Esophagus muscularis mucosa (tissue), 4 donors: ENCODE data around the gene OGFR. TPM values are rescaled to one million over a fixed set of nuclear protein-coding genes. Genes with fewer than 3 reads are reported as not detected.

ENCODE experiments used
- DNase-seq: peaks from one replicate; pipeline ENCODE4 v3.0.0-alpha.2; 2017; ENCODE audit errors: extremely low spot score
- H3K27ac ChIP-seq, 4 donors: fragments of 200-600 bp; sonication (generic); replicated peaks in 1 of 4; 1 replicate in 3 of 4; 2 replicates in 1 of 4; pipeline ENCODE4 v1.5.1; 2016 to 2019; ENCODE audit warnings: mild to moderate bottlenecking in 1 of 4
- H3K27me3 ChIP-seq, 4 donors: fragments of 200-600 bp; sonication (generic); one replicate each; pipeline versions ENCODE4 v1.5.1 to v1.6.0; 2016 to 2019
- H3K36me3 ChIP-seq, 4 donors: fragments of 200-600 bp; sonication (generic); one replicate each; pipeline ENCODE4 v1.5.1; 2016 to 2019
- H3K4me1 ChIP-seq, 4 donors: fragments of 200-600 bp; sonication (generic); one replicate each; pipeline ENCODE4 v1.5.1; 2016 to 2019
- H3K4me3 ChIP-seq, 4 donors: fragments of 200-600 bp; sonication (generic); 1 replicate in 2 of 4; 2 replicates in 2 of 4; pipeline ENCODE4 v1.5.1; 2016 to 2019; ENCODE audit warnings: mild to moderate bottlenecking in 4 of 4, moderate library complexity in 1 of 4
- H3K9me3 ChIP-seq, 4 donors: fragments of 200-600 bp; sonication (generic); 1 replicate in 3 of 4; 2 replicates in 1 of 4; pipeline ENCODE4 v1.5.1; 2016 to 2019
- EP300 ChIP-seq: sonication (generic); formaldehyde crosslinking; IDR thresholded peaks from one replicate; pipeline ENCODE4 v1.6.1; 2017; ENCODE audit warnings: antibody characterized with exemption
- POLR2A ChIP-seq: fragments of 450-650 bp; IDR thresholded peaks from one replicate; pipeline ENCODE4 v1.6.1; 2017; ENCODE audit warnings: antibody characterized with exemption, moderate library complexity, mild to moderate bottlenecking, low read depth
- POLR2AphosphoS5 ChIP-seq, 2 donors: sonication (generic); formaldehyde crosslinking; IDR thresholded peaks; one replicate each; pipeline ENCODE4 v1.6.1; 2017; ENCODE audit warnings: antibody characterized with exemption in 2 of 2
- WGBS: methylation state at CpG from one replicate; pipeline ENCODE4 v1.1.5; 2018; 5-methylcytosine and 5-hydroxymethylcytosine counted together
- intact Hi-C: fragments of 100-400 bp; cut with DNase I; formaldehyde crosslinking; loops from one replicate; pipeline ENCODE4 v1.15.1; 2023
- total RNA-seq, 4 donors: library from RNA; depleted of rRNA; stranded (reverse); fragments of >200 nt; gene quantifications; one replicate each; pipeline versions ENCODE4 v1.1.0 to v1.2.1, GENCODE V29; 2016
- TF ChIP-seq, protein P1 (sequence below), 3 experiments: fragments of 200-600 bp in 2 of 3; fragments of 450-650 bp in 1 of 3; sonication (generic) in 2 of 3; IDR thresholded peaks; one replicate each; pipeline ENCODE4 v1.5.1; 2017 to 2019; ENCODE audit warnings: antibody characterized with exemption in 3 of 3, mild to moderate bottlenecking in 2 of 3, moderate library complexity in 1 of 3

Gene OGFR
- 10 to 100 TPM; 46.1 to 84.5 (median 62.7) TPM for total RNA-seq

- TF ChIP-seq EP300 (no peak), POLR2A (peak; percentile 21), POLR2AphosphoS5 (IDR thresholded peaks at IDR 0.05) (peak; percentile 80 to 91)
- no CpG with 5 or more reads among the region's 77 CpGs for WGBS
- intact Hi-C loops, result no loop called here
These were observed at the start of gene OGFR for GRCh38 chr20:62804627-62805154. OGFR (plus strand) TSS chr20:62804835; CDS start chr20:62804860, 25 bp downstream.

GRCh38 chr20:62754991-62755356 lies 49.7 kb upstream of the OGFR start:
- intact Hi-C loops, result no loop called here
- TF ChIP-seq POLR2AphosphoS5 (IDR thresholded peaks at IDR 0.05) (no peak), EP300 (no peak), POLR2A (no peak)
- TF ChIP-seq, protein P1, sequence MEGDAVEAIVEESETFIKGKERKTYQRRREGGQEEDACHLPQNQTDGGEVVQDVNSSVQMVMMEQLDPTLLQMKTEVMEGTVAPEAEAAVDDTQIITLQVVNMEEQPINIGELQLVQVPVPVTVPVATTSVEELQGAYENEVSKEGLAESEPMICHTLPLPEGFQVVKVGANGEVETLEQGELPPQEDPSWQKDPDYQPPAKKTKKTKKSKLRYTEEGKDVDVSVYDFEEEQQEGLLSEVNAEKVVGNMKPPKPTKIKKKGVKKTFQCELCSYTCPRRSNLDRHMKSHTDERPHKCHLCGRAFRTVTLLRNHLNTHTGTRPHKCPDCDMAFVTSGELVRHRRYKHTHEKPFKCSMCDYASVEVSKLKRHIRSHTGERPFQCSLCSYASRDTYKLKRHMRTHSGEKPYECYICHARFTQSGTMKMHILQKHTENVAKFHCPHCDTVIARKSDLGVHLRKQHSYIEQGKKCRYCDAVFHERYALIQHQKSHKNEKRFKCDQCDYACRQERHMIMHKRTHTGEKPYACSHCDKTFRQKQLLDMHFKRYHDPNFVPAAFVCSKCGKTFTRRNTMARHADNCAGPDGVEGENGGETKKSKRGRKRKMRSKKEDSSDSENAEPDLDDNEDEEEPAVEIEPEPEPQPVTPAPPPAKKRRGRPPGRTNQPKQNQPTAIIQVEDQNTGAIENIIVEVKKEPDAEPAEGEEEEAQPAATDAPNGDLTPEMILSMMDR (IDR thresholded peaks at IDR 0.05), result no peak
- Histone ChIP-seq H3K4me3 (no peak overlapping the region), H3K27me3 (peaks cover 0 to 22% (median 0%) of the 10 kb centered on the region in 4 donors), H3K4me1 (peaks cover 0 to 19% (median 14%) of the 10 kb centered on the region in 4 donors), H3K9me3 (peaks cover 0 to 5% (median 0%) of the 10 kb centered on the region in 4 donors), H3K27ac (no peak overlapping the region), H3K36me3 (no peaks in the 10 kb centered on the region)
- WGBS, result 97% methylated on average over 1 of the region's 1 CpG
- no peak for DNase-seq

More at GRCh38 chr20:62804627-62805154, at the start of gene OGFR:
- Histone ChIP-seq H3K9me3 (no peaks in the 10 kb centered on the region), H3K27me3 (no peaks in the 10 kb centered on the region), H3K4me3 (peak within 1 kb of the TSS; percentile 86 to 100 (median 96)), H3K4me1 (peaks cover 37 to 49% (median 39%) of the 10 kb centered on the region in 4 donors), H3K36me3 (peaks cover 34 to 50% (median 43%) of the 10 kb centered on the region in 4 donors), H3K27ac (peak within 1 kb of the TSS; percentile 88 to 93 (median 92))
- no peak for DNase-seq

DNA sequence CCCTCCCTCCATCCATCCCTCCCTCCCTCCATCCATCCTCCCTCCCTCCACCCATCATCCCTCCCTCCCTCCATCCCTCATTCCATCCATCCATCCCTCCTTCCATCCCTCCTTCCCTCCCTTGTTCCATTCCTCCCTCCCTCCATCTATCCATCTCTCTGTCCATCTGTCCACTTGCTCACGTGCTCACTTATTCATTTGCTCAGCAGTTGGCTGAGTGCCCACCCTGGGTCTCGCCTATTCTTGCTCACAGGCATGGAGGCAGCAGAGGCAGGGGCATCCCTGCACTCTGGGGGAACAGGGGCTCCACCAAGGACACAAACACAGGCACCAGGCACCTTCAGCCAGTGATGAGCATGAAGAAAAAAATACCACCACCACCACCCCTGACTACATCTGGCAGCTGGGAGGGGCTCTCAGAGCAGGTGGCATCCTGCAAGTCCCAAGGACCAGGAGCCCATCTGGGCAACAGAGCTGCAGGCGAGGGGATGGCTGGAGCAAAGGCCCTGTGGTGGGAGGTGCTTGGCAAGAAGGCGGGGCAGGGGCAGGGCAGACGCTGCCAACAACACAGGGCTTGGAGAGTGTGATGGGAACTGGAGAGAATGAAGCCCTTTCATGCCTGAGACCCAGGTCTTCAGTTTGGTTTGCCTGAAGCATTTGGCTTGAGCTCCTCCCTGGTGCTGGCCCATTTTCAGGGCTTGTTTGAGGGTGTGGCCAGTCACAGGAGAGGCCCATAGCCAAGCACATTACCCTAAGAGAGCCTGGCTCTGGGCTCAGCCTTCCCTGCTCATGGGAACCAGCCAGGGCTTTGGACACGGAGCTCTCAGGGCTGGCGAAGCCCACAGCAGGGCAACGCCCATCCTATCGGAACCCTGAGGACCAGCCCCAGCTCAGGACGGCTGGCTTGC lies 48.6 kb upstream of the OGFR start:
- intact Hi-C loops, result no loop called here
- peaks cover 0 to 26% (median 21%) of the 10 kb centered on the region in 4 donors for H3K4me1 ChIP-seq
- no peak for TF ChIP-seq POLR2AphosphoS5 (IDR thresholded peaks at IDR 0.05)
- TF ChIP-seq EP300, result no peak
- TF ChIP-seq, protein P1 (IDR thresholded peaks at IDR 0.05), result no peak
- no peak for TF ChIP-seq POLR2A
- H3K36me3 ChIP-seq, result no peaks in the 10 kb centered on the region
- H3K27me3 ChIP-seq, result peaks cover 0 to 22% (median 0%) of the 10 kb centered on the region in 4 donors
- no peak for DNase-seq
- peaks cover 0 to 5% (median 0%) of the 10 kb centered on the region in 4 donors for H3K9me3 ChIP-seq
- 56% methylated on average over 6 of the region's 10 CpGs for WGBS
- no peak overlapping the region for H3K4me3 ChIP-seq
- no peak overlapping the region for H3K27ac ChIP-seq

GRCh38 chr20:62758226-62758912 lies 46.3 kb upstream of the OGFR start:
- WGBS, result 71% methylated on average over 12 of the region's 16 CpGs
- intact Hi-C loops, result no loop called here
- TF ChIP-seq POLR2A (no peak), EP300 (no peak), POLR2AphosphoS5 (IDR thresholded peaks at IDR 0.05) (no peak)
- TF ChIP-seq, protein P1 (IDR thresholded peaks at IDR 0.05), result no peak

More at GRCh38 chr20:62758226-62758912, 46.3 kb upstream of the OGFR start:
- DNase-seq, result no peak
- Histone ChIP-seq H3K4me1 (peaks cover 0 to 19% (median 17%) of the 10 kb centered on the region in 4 donors), H3K4me3 (no peak overlapping the region), H3K27me3 (peaks cover 0 to 25% (median 0%) of the 10 kb centered on the region in 4 donors), H3K27ac (no peak overlapping the region), H3K9me3 (peaks cover 0 to 5% (median 0%) of the 10 kb centered on the region in 4 donors), H3K36me3 (no peaks in the 10 kb centered on the region)
